Ureter (tissue), 1 donor: Measurements from ENCODE around the gene C2CD3. TPM values are rescaled to one million over a fixed set of nuclear protein-coding genes. Genes with fewer than 3 reads are reported as not detected.

Source experiments
- DNase-seq: peaks from one replicate; pipeline ENCODE4 v3.0.0-alpha.2; 2020; ENCODE audit warnings: low spot score
- total RNA-seq: library from RNA; stranded (reverse); gene quantifications from one replicate; pipeline ENCODE4 v1.2.4, GENCODE V29; 2023
- donor health status: DM: yes; HTN: yes; CAD: no.

C2CD3 gene
- total RNA-seq, 1 donor from 2014 or later, result 40.5 TPM

- peak; percentile 84 for DNase-seq
These were observed 190.5 kb downstream of the C2CD3 start for GRCh38 chr11:73980001-73980961.

- no peak for DNase-seq
These were observed 192.2 kb downstream of the C2CD3 start for GRCh38 chr11:73978576-73979086.

- DNase-seq, result no peak
These were observed 192.8 kb downstream of the C2CD3 start for GRCh38 chr11:73977856-73978519.

- no peak for DNase-seq
These were observed 194.2 kb downstream of the C2CD3 start for GRCh38 chr11:73976451-73977151.

GRCh38 chr11:73975479-73975757, 195.4 kb downstream of the C2CD3 start:
- no peak for DNase-seq

GRCh38 chr11:73974604-73975478, 196.0 kb downstream of the C2CD3 start:
- DNase-seq, result no peak

- no peak for DNase-seq
These were observed 198.0 kb downstream of the C2CD3 start for GRCh38 chr11:73972620-73973449.

- no peak for DNase-seq
These were observed 198.6 kb downstream of the C2CD3 start for GRCh38 chr11:73972187-73972586.

GRCh38 chr11:73971175-73971719, 199.6 kb downstream of the C2CD3 start:
- no peak for DNase-seq

- no peak for DNase-seq
These were observed 200.6 kb downstream of the C2CD3 start for GRCh38 chr11:73969991-73970800.

- no peak for DNase-seq
These were observed 201.7 kb downstream of the C2CD3 start for GRCh38 chr11:73969091-73969490.

- DNase-seq, result no peak
These were observed 202.3 kb downstream of the C2CD3 start for GRCh38 chr11:73968356-73968966.

GRCh38 chr11:73965764-73966121, 205.1 kb downstream of the C2CD3 start:
- DNase-seq, result no peak

GRCh38 chr11:73965076-73965763, 205.6 kb downstream of the C2CD3 start:
- DNase-seq, result no peak

GRCh38 chr11:73963861-73964260, 206.9 kb downstream of the C2CD3 start:
- DNase-seq, result no peak
